HG03095 (cell line): ENCODE results near the gene AGRN.
"Not testable (repeated sequence)": the region's sequence is repeated elsewhere in the genome, so short reads cannot be mapped to it uniquely, and the experiment has no call there.

ENCODE experiments used
- ATAC-seq: cut with Tn5 transposase; IDR thresholded peaks from one replicate; pipeline ENCODE4 v1.9.1; 2021; ENCODE audit warnings: moderate library complexity; ENCODE audit not compliant: unreplicated experiment

Gene AGRN

DNA sequence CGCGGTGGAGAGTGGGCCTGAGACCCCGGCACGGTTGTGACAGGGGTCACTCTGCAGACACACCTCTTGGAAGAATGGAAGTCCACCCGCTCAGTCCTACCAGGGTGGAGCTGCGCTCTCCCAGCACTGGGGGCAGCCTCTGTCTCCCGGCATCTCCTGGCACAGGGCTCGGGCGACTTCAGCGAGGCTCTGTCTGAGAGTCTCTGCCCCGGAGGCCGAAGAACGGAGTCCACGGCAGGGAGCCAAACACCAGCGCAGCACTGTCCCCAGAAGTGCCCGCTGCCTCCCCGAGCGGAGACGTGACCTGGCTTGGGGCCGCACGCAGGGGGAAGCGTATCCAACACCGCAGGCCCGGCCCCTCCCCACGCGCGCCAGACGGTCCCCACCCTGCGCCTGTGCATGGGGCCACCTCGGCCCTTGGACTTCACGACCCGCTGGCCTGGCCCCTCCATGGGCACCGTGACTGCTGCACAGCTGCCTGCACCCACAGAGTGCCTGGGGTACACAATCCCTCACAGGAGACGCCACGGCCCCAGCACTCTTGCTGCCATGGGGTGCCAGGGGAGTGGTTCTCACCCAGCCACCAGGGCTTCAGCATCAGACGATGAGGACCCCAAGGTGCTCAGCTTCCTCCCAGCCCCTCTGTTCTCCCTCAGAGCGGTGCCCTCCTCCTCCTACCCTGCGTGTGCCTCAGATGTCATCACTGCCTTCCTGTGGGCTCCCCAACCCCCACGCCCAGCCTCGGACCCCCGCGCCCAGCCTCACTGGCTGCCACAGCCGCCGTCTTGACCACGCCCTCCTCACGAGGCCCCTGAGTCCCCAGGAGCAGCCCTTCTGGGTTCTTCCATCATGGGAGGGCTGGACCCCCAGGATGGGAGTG, 69.1 kb downstream of the AGRN start:
- no peak for ATAC-seq

GRCh38 chr1:1089731-1090423, 70.0 kb downstream of the AGRN start:
- no peak for ATAC-seq

- ATAC-seq = no peak
Observed at GRCh38 chr1:1090424-1091343, 70.8 kb downstream of the AGRN start.

DNA sequence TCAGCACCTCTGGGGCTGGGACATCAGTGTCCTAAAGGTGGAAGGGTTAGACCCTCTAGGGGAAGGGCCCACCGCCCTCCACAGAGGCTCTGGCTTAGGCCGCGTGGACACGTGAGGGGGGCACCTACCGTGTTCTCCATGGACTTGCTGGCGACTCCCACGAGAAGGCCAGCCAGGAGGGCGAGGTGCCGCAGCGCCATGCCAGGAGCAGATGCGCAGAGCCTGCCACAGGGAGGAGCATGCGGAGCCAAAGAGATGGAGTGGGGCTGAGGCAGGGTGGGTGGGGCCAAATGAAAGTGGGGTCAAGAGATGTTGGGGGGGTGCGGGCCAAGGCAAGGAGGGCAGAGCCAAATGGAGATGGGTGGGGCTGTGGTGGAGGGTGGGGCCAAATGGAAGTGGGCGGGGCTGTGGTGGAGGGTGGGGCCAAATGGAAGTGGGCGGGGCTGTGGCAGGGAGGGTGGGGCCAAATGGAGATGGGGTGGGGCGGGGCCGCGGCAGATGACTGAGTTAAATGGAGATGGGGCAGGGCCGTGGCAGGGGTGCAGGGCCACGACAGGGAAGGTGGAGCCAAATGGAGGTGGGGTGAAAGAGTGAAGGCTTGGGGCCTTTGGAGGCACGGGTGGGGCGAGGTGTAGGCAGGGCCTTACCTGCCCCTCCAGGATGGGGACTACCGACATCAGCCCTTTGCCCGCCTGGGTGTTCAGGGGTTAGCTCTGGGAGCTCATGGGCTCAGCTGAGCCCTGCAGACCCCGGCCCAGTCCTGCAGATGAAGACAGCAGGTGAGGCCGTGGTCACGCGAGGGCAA, 71.6 kb downstream of the AGRN start:
- no peak for ATAC-seq

- ATAC-seq = no peak
Observed at GRCh38 chr1:1092149-1092855, 72.4 kb downstream of the AGRN start.

- ATAC-seq = no peak
Observed at GRCh38 chr1:1092894-1093609, 73.1 kb downstream of the AGRN start.

DNA sequence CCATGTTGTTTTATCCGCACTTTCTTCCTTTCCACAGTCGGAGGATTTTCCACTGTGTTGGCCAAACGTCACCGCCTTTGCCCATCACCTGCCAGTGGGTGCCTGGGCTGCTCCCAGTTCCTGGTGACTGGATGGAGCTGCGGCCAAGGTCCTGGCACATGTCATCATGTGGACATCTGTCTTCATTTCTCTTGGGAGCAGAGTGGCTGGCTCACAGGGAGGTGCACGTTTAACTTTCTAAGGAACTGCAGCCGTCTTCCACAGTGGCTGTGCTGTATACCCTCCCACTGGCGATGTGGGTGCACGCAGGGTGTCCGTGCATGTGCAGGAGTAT, 73.7 kb downstream of the AGRN start:
- no peak for ATAC-seq

- ATAC-seq = no peak
Observed at GRCh38 chr1:1094981-1095380, 75.1 kb downstream of the AGRN start.

DNA sequence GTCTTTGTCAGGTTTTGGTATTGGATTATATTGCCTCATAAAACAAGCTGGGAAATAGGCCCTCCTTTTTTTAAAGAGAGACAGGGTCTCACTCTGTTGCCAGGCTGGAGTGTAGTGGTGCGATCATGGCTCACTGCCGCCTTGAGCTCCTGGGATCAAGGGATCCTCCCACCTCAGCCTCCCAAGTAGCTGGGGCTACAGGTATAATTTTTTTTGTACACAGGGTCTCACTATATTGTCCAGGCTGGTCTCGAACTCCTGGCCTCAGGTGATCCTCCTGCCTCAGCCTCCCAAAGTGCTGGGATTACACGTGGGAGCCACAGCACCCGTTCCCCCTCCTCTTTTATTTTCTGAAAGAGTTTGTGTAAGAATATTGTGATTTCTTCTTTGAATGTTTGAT, 76.2 kb downstream of the AGRN start:
- not testable (repeated sequence) for ATAC-seq

- ATAC-seq = no peak
Observed at GRCh38 chr1:1098681-1099421, 78.9 kb downstream of the AGRN start.

DNA sequence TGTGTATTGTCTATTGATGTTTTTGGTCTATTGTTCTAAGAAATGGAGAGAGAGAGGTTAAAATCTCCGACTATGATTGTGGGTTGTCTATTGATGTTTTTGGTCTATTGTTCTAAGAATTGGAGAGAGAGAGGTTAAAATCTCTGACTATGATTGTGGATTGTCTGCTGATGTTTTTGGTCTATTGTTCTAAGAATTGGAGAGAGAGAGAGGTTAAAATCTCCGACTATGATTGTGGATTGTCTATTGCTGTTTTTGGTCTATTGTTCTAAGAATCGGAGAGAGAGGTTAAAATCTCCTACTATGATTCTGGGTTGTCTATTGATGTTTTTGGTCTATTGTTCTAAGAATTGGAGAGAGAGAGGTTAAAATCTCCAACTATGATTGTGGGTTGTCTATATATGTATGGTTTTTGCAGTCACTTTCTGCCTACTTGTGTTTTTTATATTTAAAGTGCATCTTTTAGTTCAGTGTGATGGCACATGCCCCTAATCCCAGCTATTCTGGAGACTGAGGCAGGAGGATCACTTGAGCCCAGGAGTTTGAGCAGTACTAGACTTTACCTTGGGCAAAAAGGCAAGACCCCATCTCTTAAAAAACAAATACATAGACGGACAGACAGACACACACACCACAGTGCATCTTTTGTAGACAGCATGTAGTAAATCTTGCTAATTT, 79.7 kb downstream of the AGRN start:
- ATAC-seq = no peak

DNA sequence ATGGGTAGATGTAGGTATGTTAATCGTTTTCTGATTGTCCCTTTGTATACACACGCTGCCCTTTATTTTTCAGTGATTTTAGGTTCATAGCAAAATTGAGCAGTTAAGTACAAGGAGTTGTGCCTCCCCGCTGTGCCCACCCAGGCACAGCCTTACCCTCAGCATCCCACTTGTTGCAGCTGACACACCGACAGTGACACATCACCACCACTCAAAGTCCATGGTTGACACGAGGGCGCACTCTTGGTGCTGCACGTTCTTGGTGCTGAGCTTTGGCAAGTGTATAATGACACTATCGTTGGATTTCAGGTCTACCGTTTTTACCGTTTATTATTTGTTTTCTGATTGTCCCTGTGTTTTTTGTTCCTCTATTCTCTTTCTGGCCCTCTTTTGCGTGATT, 80.4 kb downstream of the AGRN start:
- ATAC-seq = no peak

DNA sequence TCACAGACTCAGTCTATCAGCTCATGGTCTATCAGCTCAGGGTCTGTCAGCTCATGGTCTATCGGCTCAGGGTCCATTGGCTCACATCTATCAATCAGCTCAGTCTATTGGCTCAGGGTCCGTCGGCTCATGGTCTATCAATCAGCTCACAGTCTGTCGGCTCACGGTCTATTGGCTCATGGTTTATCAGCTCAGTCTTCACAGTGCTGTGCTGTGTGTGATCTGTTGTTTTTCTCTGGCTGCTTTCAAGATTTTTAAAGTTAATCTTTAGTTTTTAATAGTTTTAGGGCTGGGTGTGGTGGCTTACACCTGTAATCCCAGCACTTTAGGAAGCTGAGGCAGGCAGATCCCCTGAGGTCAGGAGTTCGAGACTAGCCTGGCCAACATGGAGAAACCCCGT, 81.6 kb downstream of the AGRN start:
- no peak for ATAC-seq

DNA sequence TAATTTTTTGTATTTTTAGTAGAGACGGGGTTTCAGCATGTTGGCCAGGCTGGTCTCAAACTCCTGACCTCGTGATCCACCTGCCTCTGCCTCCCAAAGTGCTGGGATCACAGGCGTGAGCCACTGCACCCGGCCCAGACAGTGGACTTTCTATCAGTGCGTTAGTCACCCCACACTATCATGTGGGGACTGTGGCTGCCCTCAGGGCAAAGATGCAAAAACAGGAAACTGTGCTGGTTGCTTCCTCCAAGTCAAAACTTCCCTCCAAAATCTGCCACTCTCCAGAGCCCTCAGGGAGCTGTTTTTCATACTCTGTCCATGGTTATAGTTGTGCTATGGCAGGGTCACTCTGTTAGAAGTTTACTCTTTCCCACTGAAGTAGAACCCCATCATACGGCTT, 84.2 kb downstream of the AGRN start:
- not testable (repeated sequence) for ATAC-seq
